Measurements from ENCODE around the gene EFHD1.
"Not testable (repeated sequence)": the region's sequence is repeated elsewhere in the genome, so short reads cannot be mapped to it uniquely, and the experiment has no call there.

DNA sequence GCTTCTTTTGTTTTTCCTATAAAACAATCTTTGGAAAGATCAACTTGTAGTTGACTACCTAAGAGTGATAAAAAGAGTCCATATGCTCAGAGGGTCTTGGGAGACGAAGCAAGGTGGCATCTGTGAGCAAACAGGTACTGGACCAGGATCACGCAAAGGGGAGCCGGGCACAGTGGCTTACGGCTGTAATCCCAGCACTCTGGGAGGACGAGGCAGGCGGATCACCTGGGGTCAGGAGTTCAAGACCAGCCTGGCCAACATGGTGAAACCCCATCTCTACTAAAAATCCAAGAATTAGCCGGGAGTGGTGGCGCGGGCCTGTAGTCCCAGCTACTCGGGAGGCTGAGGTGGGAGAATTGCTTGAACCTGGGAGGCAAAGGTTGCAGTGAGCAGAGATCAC, 2.0 kb downstream of the EFHD1 start:
- TF ChIP-seq EZH2 (IDR thresholded peaks at IDR 0.05; ENCODE audit: borderline replicate concordance, insufficient read depth, low read depth, low read length, poor library complexity, severe bottlenecking) = not testable (repeated sequence)
- TF ChIP-seq, protein P1, sequence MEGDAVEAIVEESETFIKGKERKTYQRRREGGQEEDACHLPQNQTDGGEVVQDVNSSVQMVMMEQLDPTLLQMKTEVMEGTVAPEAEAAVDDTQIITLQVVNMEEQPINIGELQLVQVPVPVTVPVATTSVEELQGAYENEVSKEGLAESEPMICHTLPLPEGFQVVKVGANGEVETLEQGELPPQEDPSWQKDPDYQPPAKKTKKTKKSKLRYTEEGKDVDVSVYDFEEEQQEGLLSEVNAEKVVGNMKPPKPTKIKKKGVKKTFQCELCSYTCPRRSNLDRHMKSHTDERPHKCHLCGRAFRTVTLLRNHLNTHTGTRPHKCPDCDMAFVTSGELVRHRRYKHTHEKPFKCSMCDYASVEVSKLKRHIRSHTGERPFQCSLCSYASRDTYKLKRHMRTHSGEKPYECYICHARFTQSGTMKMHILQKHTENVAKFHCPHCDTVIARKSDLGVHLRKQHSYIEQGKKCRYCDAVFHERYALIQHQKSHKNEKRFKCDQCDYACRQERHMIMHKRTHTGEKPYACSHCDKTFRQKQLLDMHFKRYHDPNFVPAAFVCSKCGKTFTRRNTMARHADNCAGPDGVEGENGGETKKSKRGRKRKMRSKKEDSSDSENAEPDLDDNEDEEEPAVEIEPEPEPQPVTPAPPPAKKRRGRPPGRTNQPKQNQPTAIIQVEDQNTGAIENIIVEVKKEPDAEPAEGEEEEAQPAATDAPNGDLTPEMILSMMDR (IDR thresholded peaks at IDR 0.05) = not testable (repeated sequence)
